ENCODE data around the gene HSDL2. TPM values are rescaled to one million over a fixed set of nuclear protein-coding genes. Genes with fewer than 3 reads are reported as not detected.
A peak's percentile ranks its signal among the peaks of the same experiment; 100 is the strongest.

Gene HSDL2
- total and polyA plus RNA-seq, 2 donors (not counting 1 experiment from before 2014, with no cell fraction given) = 47.9 to 49.9 TPM

DNA sequence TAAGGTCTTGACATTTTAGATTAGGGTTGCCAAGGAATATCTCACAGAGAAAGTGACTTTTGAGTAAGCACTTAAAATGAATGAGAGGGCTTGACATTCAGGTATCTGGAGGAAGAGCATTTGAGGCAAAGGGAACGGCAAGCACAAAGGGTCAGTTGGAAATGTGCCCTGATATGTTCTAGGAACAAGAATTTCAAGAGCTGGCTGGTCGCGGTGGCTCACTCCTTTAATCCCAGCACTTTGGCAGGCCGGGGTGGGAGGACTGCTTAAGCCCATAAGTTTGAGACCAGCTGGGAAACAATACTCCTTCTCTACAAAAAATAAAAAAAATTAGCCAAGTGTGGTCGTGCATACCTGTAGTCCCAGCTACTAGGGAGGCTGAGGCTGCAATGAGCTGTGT lies 123.3 kb downstream of the HSDL2 start:
- H3K36me3 ChIP-seq (ENCODE audit: control insufficient read depth, insufficient read depth, low read length) = no peaks in the 10 kb centered on the region
- H3K27me3 ChIP-seq (ENCODE audit: control insufficient read depth, insufficient read depth, low read length) = no peaks in the 10 kb centered on the region
- no peak overlapping the region for H3K27ac ChIP-seq (ENCODE audit: insufficient read depth, low read length)
- DNase-seq (ENCODE audit: low read depth in 2 of 2) = peak in 1 of 2 donors; percentile 7
- H3K9ac ChIP-seq (ENCODE audit: insufficient read depth, low read length) = no peak overlapping the region
- no peak overlapping the region for H3K4me3 ChIP-seq (replicated peaks in 1 of 4; ENCODE audit: control extremely low read depth in 1 of 4, insufficient read depth in 1 of 4, low read depth in 3 of 4, low read length in 4 of 4)
- no peak overlapping the region for H3K4me2 ChIP-seq (ENCODE audit: extremely low read depth, insufficient read depth, low read length)
- H4K20me1 ChIP-seq (ENCODE audit: control insufficient read depth, extremely low read depth, insufficient read depth, low read length) = no peaks in the 10 kb centered on the region
- H2AFZ ChIP-seq (ENCODE audit: low read length) = no peak overlapping the region
- TF ChIP-seq EZH2 (IDR thresholded peaks at IDR 0.05; ENCODE audit: low read length, missing control alignments) = no peak
- TF ChIP-seq, protein P1, sequence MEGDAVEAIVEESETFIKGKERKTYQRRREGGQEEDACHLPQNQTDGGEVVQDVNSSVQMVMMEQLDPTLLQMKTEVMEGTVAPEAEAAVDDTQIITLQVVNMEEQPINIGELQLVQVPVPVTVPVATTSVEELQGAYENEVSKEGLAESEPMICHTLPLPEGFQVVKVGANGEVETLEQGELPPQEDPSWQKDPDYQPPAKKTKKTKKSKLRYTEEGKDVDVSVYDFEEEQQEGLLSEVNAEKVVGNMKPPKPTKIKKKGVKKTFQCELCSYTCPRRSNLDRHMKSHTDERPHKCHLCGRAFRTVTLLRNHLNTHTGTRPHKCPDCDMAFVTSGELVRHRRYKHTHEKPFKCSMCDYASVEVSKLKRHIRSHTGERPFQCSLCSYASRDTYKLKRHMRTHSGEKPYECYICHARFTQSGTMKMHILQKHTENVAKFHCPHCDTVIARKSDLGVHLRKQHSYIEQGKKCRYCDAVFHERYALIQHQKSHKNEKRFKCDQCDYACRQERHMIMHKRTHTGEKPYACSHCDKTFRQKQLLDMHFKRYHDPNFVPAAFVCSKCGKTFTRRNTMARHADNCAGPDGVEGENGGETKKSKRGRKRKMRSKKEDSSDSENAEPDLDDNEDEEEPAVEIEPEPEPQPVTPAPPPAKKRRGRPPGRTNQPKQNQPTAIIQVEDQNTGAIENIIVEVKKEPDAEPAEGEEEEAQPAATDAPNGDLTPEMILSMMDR (conservative IDR thresholded peaks at IDR 0.05 in 1 of 2, IDR thresholded peaks at IDR 0.05 in 1 of 2; ENCODE audit: low read depth in 1 of 2, low read length in 2 of 2) = no peak
- H3K9me3 ChIP-seq (ENCODE audit: control insufficient read depth, insufficient read depth, low read depth, low read length) = no peaks in the 10 kb centered on the region
- no peaks in the 10 kb centered on the region for H3K79me2 ChIP-seq (ENCODE audit: control insufficient read depth, insufficient read depth, low read length)
- H3K4me1 ChIP-seq (ENCODE audit: control insufficient read depth, extremely low read depth, insufficient read depth, low read length) = no peaks in the 10 kb centered on the region

DNA sequence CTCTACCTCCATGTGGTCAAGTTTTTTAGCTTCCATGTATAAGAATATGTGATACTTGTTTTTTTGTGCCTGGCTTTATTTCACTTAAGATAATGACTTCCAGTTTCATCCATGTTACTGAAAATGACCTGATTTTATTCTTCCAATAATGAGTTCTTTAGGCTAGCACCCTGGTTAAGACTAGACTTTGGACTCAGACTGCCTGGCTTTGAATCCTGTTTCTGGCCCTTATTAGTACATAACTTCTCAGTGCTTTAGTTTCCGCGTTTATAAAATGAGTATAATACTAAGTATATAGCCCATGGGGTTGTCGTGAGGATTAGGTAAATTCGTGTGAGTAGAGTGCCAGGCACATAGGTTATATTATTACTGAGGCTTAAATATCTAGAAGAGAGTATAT lies 125.2 kb downstream of the HSDL2 start:
- DNase-seq (ENCODE audit: low read depth in 2 of 2) = no peak
- no peaks in the 10 kb centered on the region for H3K36me3 ChIP-seq (ENCODE audit: control insufficient read depth, insufficient read depth, low read length)
- H3K27ac ChIP-seq (ENCODE audit: insufficient read depth, low read length) = no peak overlapping the region
- H3K4me1 ChIP-seq (ENCODE audit: control insufficient read depth, extremely low read depth, insufficient read depth, low read length) = no peaks in the 10 kb centered on the region
- no peak overlapping the region for H2AFZ ChIP-seq (ENCODE audit: low read length)
- H3K4me2 ChIP-seq (ENCODE audit: extremely low read depth, insufficient read depth, low read length) = no peak overlapping the region
- no peaks in the 10 kb centered on the region for H4K20me1 ChIP-seq (ENCODE audit: control insufficient read depth, extremely low read depth, insufficient read depth, low read length)
- H3K9ac ChIP-seq (ENCODE audit: insufficient read depth, low read length) = no peak overlapping the region
- no peaks in the 10 kb centered on the region for H3K27me3 ChIP-seq (ENCODE audit: control insufficient read depth, insufficient read depth, low read length)
- H3K4me3 ChIP-seq (replicated peaks in 1 of 4; ENCODE audit: control extremely low read depth in 1 of 4, insufficient read depth in 1 of 4, low read depth in 3 of 4, low read length in 4 of 4) = no peak overlapping the region
- TF ChIP-seq EZH2 (IDR thresholded peaks at IDR 0.05; ENCODE audit: low read length, missing control alignments) = no peak
- TF ChIP-seq, protein P1 (conservative IDR thresholded peaks at IDR 0.05 in 1 of 2, IDR thresholded peaks at IDR 0.05 in 1 of 2; ENCODE audit: low read depth in 1 of 2, low read length in 2 of 2) = no peak
- no peaks in the 10 kb centered on the region for H3K79me2 ChIP-seq (ENCODE audit: control insufficient read depth, insufficient read depth, low read length)
- no peaks in the 10 kb centered on the region for H3K9me3 ChIP-seq (ENCODE audit: control insufficient read depth, insufficient read depth, low read depth, low read length)

DNA sequence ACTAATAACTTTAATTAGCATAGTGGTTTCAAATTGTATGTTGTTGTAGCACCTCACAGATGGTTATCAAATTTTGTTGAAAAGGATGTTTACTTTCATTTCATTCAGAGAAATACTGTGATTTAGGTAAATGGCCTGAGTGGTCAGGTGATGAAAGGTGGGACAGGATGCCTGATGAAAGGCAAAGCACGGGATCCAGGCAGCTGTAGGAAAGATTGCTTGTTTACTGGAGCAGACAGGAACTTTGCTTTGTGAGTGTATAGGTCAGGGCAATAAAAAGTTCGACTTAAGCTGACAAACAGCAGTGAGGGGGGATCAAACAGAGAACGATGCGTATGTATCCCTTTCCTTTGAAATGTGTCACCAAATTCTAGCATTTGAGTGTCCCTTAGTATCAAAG lies 125.7 kb downstream of the HSDL2 start:
- Histone ChIP-seq H3K79me2 (ENCODE audit: control insufficient read depth, insufficient read depth, low read length) (no peaks in the 10 kb centered on the region), H4K20me1 (ENCODE audit: control insufficient read depth, extremely low read depth, insufficient read depth, low read length) (no peaks in the 10 kb centered on the region), H3K27ac (ENCODE audit: insufficient read depth, low read length) (no peak overlapping the region), H2AFZ (ENCODE audit: low read length) (no peak overlapping the region), H3K4me2 (ENCODE audit: extremely low read depth, insufficient read depth, low read length) (no peak overlapping the region), H3K9me3 (ENCODE audit: control insufficient read depth, insufficient read depth, low read depth, low read length) (no peaks in the 10 kb centered on the region), H3K4me3 (replicated peaks in 1 of 4; ENCODE audit: control extremely low read depth in 1 of 4, insufficient read depth in 1 of 4, low read depth in 3 of 4, low read length in 4 of 4) (no peak overlapping the region), H3K36me3 (ENCODE audit: control insufficient read depth, insufficient read depth, low read length) (no peaks in the 10 kb centered on the region), H3K27me3 (ENCODE audit: control insufficient read depth, insufficient read depth, low read length) (no peaks in the 10 kb centered on the region), H3K4me1 (ENCODE audit: control insufficient read depth, extremely low read depth, insufficient read depth, low read length) (no peaks in the 10 kb centered on the region), H3K9ac (ENCODE audit: insufficient read depth, low read length) (no peak overlapping the region)
- TF ChIP-seq, protein P1 (conservative IDR thresholded peaks at IDR 0.05 in 1 of 2, IDR thresholded peaks at IDR 0.05 in 1 of 2; ENCODE audit: low read depth in 1 of 2, low read length in 2 of 2) = no peak
- no peak for TF ChIP-seq EZH2 (IDR thresholded peaks at IDR 0.05; ENCODE audit: low read length, missing control alignments)
- DNase-seq (ENCODE audit: low read depth in 2 of 2) = no peak

Data from fibroblast of lung (primary cell).